Endothelial cell of hepatic sinusoid (primary cell): Measurements from ENCODE around the gene DTX4.
"Not testable (repeated sequence)": the region's sequence is repeated elsewhere in the genome, so short reads cannot be mapped to it uniquely, and the experiment has no call there.

Experiments used
- in situ Hi-C: cut with HindIII; loops from 2 replicates; pipeline ENCODE4 v1.10.0; 2017; ENCODE audit warnings: low sequenced_read_pairs

Gene DTX4

DNA sequence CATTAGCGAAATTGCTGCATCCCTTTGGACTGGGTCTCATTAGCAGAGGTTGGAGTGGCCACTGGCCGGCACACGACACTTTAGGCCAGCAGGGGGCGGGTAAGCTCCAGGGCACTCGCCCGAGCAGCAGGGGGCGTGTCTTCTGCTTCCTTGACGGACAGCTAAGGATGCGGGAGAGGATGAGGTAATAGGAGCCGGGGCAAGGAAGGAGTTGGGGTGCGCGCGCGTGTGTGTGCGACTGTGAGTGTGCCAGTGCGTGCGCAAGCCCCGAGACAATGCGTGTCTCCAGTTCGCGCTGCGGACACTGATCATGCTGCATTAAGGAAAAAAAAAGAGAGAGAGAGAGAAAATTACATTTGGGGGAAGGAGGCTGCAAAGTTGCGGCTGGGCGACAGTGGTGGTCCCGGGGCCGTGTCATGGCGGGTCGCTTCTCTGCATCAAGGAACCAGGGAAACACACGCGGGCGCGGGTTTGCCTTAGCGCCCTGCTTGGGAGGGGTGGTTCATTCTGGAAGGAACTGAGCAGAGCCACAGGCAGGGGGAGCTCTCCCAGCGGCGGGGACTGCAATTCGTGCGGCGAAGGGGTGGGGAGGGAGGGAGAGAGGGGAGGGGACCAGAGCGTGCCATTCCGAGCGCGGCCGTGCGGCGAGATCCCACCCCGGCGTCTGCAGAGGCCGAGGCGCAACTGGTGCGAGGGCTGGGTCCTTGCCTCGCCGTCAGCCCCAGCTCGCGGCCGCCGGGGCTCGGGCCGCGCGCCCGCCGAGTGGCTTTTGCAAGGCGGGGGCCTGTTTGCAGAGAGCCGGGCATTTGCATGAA is at the start of gene DTX4:
TSS of gene DTX4 (plus strand) at position 625 of the 815 bp plus-strand sequence. CDS start 464 bp downstream, outside the sequence.
- in situ Hi-C loops = no loop called here

DNA sequence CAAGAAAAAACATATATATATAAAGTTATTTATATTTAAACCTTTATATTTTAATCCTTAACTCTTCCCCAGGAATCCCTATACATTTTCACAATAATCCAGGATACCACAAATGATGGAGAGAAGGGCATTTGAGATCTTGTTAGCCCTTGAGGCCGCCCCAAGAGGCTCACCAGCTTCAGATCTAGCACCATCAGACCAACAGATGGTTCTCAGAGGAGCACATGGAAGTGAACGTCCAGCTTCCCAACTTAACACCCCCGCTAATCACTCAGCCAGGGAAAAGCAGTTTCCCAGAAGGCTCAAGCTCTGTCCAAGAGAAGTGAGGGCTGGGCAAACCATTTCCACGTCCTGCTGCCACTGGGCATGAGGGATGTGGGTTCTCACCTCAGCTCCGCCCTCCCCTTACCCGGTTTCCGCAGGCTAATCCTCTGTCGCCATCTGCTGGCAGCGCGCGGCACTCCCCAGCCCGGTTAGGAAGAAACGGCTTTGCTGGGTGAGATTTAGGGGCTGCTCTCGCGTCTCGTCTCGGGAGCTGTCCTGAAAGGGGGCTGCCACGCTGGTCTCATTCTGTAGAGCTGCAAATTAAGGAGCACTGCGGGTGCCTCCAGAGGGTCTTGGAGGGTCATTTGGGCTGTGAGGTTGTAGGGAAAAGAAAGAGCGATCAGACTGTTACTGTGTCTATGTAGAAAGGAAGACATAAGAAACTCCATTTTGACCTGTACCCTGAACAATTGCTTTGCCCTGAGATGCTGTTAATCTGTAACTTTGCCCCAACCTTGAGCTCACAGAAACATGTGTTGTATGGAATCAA is 36.1 kb upstream of the DTX4 start:
- in situ Hi-C loops = no loop called here

DNA sequence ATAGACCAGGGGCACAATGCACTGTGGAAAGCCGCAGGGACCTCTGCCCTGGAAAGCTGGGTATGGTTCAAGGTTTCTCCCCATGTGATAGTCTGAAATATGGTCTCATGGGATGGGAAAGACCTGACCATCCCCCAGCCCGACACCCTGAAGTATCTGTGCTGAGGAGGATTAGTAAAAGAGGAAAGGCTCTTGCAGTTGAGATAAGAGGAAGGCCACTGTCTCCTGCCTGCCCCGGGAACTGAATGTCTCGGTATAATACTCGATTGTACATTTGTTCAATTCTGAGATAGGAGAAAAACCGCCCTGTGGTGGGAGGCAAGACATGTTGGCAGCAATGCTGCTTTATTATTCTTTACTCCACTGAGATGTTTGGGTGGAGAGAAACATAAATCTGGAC is 35.4 kb upstream of the DTX4 start:
- in situ Hi-C loops = not testable (repeated sequence)

DNA sequence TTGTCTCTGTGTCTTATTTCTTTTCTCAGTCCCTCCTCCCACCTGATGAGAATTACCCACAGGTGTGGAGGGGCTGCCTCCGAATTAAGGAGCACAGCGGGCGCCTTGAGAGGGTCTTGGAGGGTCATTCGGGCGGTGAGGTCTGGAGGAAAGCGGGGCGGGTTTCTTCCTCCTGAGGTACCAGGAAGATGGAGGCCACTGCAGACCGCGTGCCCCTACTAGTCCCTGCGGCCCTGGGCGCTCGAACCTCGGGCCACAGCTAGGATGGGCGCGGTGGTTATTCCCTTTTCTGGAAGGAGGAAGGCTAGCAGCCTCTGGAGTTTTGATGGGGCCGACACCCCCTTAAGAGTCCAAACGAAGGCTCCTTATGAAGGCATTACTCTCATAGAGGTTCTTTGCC is 34.7 kb upstream of the DTX4 start:
- in situ Hi-C loops = no loop called here

DNA sequence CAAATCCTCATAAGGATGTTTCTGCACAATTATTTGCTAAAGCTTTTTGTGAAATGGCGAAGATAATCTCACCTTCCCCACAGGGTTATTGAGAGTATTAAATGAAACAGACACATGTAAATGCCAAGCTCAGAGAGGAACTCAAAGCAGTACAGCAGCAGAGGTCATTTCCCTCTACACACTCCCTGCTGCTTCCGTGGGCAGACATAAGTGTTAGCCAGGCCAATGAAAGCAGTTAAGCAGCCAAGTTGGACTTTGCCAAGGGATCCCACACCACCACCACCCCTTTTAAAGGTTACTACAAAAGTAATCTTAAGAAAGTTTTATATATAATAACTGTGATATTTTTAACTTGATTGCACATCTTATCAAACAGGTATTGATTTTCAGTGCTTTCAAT is 33.3 kb upstream of the DTX4 start:
- in situ Hi-C loops = no loop called here

DNA sequence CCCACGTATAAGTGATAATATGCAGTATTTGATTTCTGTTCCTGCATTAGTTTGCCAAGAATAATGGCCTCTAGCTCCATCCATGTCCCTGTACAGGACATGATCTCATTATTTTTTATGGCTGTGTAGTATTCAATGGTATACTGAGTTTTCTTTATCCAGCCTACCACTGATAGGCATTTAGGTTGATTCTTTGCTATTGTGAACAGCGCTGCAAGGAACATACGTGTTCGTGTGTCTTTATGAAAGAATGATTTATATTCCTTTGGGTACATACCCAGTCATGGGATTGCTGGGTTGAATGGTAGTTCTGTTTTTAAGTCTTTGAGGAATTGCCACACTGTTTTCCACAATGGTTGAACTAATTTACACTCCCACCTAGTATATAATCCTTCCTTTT is 30.7 kb upstream of the DTX4 start:
- in situ Hi-C loops = loop anchor here (5.0 kb wide), 1 partner anchor 84 kb away; no protein-coding TSS in a partner anchor

DNA sequence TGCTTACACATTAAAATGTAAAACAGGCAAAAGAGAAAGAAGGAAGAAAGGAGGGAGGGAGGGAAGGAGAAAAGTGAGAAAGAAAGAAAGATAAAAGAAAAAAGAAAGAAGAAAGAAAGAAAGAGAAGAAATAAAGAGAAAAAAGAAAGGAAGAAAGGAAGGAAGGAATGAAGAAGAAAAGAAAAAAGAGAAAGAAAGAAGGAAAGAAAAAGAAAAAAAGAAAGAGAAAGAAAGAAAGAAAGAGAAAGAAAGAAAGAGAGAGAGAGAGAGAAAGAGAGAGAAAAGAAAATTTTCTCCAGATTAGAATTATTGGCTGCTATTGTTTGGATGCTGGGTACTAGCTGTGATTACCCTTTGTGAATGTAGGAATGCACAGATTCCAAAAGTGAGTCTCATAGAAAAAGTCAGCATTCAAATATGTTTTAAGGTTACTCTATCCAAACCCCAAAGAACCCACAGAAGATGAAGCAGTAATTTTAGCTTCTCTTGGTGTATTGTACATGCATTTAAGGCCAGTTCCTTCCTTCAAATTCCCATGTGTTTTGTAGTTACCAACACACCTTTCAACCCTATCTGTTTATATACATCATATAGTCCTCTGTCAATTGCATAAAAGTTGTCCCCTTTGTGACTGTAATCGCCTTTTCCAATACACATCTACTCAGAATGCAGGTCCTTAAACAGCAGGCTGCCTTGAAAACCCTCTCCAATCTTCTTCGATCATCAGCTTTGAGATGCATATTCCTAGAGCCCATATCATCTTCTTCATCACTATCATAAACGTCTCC is 30.1 kb upstream of the DTX4 start:
- in situ Hi-C loops = loop anchor here (5.0 kb wide), 1 partner anchor 85 kb away; no protein-coding TSS in a partner anchor

DNA sequence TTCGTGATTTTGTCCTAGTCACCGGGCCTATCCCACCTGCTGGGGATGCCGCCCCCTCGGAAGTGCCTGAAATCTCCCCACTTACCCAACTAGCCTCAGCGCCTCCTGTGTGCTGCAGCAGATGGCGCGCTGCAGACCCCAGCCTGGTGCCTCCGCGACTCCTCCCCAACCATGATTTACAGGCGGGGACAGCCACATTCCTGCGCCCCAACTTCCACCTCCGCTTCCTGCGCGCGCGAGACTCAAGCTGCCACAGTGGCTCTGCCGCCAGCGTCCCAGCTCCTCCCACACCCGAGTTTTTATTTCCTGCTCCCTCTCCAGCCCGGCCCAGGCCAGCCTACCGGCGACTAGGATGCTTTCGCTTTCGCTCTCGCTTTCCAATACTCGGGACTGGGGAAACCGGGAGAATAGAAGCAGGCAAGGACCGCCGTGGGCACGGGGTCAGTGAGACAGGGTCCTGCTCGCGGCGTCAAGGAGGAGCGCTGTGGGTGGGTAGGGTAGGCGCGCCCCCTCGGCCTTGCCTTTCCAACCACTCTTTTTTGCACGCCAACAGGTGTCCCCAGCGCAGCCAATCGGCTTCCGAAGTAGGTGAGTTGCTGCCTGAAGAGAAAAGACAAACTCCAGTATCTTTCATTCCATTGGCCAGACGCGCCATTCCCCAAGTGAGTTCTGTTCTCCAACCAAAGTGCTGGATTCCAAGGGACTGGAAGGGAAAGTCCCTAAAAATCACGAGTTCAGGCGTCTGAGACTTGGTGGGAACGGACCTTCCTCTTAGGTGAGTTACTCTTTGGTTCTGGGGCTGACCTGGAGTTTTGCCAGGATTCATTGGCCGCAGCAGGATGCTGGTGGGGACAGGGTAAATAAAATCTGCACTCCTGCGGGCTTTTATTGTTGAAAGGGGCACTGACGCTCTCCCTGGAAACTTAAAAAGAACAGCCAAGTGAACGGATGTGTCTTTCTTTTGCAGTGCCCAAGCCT is 29.1 kb upstream of the DTX4 start, which contains the start of gene FAM111A:
TSS of gene FAM111A (plus strand) at position 327 of the 978 bp plus-strand sequence. CDS start 6,017 bp downstream, outside the sequence.
- in situ Hi-C loops = loop anchor here (5.0 kb wide), 1 partner anchor 86 kb away; no protein-coding TSS in a partner anchor

DNA sequence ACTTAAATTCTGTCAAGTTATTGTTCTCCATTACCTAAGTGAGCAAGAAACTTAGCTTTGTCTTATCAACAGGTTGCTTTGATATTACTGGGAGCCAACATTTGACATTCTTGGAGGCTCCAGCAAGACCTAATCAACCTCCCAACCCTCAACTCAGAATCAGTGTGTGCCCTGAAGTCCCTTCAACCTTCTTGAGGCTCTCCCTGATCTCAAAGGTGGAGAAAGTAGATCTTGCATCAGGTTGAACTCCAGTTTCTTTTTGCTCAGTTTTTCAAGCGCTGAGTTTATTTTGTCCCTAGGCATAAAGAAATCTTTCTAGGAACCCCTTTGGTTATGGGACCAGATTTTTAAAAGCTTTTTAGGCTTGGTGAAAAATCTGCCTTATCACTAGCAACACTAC is 27.8 kb upstream of the DTX4 start:
- in situ Hi-C loops = loop anchor here (5.0 kb wide), 1 partner anchor 87 kb away; no protein-coding TSS in a partner anchor

DNA sequence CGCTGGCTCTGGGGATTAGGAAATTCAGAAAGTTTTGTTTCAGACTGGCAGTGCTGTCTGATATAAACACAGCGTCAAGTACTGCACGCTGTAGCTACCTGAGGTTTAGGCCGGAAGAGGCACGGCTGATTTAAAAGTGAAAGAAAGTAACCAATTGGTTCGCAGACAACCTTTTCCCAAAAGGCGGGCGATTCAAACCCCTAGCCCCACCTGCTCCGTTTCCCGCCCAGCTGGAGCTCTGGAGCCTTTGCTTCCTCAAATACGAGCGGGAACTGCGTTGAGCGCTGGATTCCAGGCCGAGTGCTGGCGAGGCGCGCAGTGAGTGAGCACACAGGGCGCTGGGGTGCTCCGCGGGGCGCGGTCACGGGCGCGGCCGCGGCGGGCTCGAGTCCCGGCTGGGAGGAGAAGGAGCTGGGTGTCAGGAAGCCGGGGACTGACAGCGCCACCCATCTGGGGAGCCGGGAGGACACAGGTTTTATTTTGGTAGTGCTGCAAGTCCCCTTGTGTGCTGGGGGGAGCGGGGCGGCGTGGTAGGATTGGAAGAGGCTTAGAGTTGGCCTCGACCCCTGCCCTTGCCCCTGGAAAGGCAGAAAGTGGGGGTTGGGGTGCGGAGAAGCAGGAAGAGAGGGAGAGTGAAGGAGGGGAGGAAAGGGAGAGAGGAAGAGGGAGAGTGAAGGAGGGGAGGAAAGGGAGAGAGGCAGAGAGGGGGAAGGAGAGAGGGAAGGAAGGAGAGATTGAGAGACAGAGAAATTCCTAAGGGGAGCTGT is 27.2 kb upstream of the DTX4 start:
- in situ Hi-C loops = loop anchor here (5.0 kb wide), 1 partner anchor 87 kb away; no protein-coding TSS in a partner anchor

DNA sequence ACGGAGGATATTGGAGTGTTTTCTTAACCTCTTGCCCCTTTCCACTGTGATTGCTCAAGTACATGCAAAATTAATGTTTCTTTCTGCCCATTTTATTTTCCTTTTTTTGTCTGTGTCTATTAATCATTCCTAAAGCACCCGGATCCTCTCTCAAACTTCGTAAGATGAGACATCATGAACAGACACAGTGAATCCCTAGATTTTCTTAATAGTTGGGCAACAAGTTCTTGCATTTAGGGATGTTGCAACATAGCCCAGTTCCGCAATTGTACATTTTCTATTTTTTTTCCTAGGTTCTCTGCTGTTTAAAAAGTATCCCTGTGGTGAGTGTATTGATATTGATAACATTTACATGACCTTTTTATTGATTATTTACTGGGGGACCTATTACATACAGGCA is 26.4 kb upstream of the DTX4 start:
- in situ Hi-C loops = no loop called here

DNA sequence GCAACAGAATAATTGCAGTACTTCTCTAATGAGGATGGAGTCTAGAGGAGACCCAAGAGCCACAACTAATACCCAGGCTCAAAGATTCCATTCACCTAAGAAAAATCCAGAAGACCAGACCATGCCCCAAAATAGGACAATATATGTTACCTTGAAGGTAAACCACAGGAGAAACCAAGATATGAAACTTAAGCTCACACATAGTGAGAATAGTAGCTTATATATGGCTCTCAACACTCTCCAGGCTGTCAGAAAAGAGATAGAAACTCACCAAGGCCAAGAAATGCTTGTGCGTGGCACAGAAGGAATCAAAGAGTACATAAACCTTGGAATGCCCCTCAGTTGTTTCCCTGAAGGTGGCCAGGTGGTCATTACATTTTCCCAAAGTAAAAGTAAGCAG is 20.2 kb upstream of the DTX4 start:
- in situ Hi-C loops = no loop called here

DNA sequence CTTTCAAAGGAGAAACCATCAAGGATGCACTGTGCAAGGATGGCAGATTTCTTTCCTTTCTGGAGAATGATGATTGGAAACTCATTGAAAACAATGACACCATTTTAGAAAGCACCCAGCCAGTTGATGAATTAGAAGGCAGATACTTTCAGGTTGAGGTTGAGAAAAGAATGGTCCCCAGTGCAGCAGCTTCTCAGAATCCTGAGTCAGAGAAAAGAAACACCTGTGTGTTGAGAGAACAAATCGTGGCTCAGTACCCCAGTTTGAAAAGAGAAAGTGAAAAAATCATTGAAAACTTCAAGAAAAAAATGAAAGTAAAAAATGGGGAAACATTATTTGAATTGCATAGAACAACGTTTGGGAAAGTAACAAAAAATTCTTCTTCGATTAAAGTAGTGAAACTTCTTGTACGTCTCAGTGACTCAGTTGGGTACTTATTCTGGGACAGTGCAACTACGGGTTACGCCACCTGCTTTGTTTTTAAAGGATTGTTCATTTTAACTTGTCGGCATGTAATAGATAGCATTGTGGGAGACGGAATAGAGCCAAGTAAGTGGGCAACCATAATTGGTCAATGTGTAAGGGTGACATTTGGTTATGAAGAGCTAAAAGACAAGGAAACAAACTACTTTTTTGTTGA is 19.5 kb upstream of the DTX4 start:
- in situ Hi-C loops = no loop called here

DNA sequence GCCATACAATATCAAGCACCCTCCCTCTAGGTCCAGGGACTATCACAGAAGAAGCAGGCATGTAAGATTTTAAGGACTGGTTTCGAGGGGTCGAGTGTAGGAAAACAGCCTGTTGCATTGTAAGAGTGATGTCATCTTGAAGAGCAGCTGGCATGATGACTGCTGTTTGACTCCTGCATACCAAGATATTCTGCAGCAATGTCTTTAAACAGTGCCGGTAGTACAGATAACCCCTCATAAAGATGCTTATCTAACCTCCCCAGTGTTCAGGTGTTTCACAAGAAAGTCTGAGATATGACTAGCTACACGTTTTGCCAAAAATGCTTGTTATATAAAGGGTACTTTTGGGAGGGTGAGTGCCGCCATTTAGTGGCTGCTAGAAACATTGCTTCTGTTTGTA is 17.3 kb upstream of the DTX4 start:
- in situ Hi-C loops = no loop called here

DNA sequence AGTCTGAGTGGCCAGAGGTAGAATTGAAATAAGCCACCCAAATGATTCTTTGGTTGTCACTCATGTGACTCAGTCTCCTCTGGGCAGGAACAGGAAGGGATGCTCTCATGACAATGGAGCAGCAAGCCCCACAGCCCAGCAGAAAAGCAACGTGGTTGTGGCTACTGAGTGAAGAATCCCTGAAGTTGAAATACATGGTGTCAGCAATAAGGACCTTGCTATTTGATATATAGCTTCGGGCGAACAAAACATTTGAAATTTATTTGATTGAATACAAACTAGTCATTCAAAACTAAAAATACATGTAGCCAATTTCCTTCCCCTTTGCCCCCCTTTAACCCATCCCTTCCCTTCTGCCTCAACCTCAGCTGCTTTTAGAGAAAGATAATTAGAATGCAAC is 14.5 kb upstream of the DTX4 start:
- in situ Hi-C loops = no loop called here

DNA sequence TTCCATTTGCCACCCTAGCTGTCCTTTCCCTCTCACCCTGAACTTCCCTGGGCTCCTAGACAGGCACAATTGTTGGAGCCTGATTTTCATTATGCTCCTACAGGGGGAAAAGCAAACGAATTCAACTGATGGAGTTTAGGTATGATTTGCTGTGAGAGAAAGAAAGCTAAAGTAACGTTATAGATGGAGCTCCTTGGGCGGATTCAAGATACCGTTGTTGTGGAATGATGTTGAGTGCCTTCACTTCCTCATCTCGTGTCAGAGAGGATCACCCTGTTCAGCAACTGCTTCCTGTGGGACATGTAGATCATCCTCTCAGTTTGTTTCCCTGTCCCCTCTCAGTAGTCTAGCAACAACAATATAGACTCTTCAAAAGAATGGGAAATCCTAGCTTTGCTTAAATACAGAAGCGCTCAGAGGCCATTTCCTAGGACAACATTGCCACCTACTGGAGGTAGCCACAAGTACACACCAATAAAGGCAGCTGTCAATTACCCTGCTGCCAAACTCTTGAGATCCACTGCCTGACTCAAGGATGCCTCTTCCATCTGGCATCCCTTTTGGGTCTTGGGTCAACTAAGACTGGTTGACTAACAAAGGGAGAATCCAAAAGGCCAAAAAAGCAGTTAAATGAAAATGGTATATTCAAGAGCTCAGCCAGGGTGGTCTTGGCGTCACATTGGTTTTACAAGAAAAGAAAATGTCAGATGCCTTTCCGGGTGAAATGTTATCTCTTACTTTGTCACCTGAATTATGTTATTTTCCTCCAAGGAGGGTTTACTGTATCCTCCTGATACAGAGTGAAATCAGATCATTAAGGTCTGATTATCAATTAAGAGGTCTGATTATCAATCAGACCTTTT is 13.5 kb upstream of the DTX4 start:
- in situ Hi-C loops = no loop called here

DNA sequence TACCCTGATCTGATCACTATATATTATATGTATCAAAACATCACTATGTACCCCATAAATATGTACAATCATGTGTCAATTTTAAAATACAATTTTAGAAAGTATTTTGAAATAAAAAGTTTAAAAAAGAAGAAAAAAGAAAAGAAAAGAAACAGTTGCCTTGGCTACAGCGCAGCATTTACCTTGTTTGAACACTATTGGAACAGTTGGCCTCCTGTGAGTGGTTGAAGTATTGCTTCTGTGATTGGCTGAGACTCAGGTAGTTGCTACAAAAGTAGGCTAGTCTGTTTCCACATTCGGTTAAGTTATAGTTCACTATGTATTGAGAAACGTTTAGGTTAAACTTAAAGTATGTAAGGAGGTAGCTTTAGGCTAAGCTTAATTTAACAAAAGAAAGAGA is 7.9 kb upstream of the DTX4 start:
- in situ Hi-C loops = no loop called here
